A549 (cell line): ENCODE measurements around the gene MADCAM1.

Source experiments
- CHD2 ChIP-seq: fragments of 150-350 bp; IDR thresholded peaks from 2 replicates; pipeline ENCODE4 v1.6.1; 2014; ENCODE audit warnings: low read length; ENCODE audit not compliant: partially characterized antibody
- EHMT2 ChIP-seq: fragments of 200-600 bp; sonication (generic); IDR thresholded peaks from 2 replicates; pipeline ENCODE4 v1.6.1; 2016; ENCODE audit warnings: antibody characterized with exemption, low read depth, mild to moderate bottlenecking, moderate library complexity
- FOSL2 ChIP-seq, 2 experiments: fragments of 450-650 bp in 1 of 2; fragments of >200 bp in 1 of 2; sonication (Bioruptor Twin) in 1 of 2; formaldehyde crosslinking; IDR thresholded peaks; 2 replicates each; pipeline versions ENCODE4 v1.5.0 to v1.6.1; 2016 to 2020; ENCODE audit warnings: mild to moderate bottlenecking in 1 of 2, moderate library complexity in 1 of 2
- NPAS2 ChIP-seq: fragments of 250-450 bp; sonication (Bioruptor Pico); IDR thresholded peaks from 2 replicates; pipeline ENCODE4 v1.8.0; 2022; ENCODE audit warnings: mild to moderate bottlenecking, moderate library complexity, borderline replicate concordance
- POLR2A ChIP-seq: IDR thresholded peaks from 2 replicates; pipeline ENCODE4 v1.6.1; 2012; ENCODE audit warnings: mild to moderate bottlenecking, low read length
- RFX5 ChIP-seq: fragments of 450-650 bp; IDR thresholded peaks from 2 replicates; pipeline ENCODE4 v1.7.1; 2014; ENCODE audit warnings: antibody characterized with exemption, mild to moderate bottlenecking, moderate library complexity
- SMC3 ChIP-seq: fragments of >200 bp; sonication (Bioruptor Twin); formaldehyde crosslinking; IDR thresholded peaks from 3 replicates; pipeline ENCODE4 v1.6.1; 2018; ENCODE audit warnings: inconsistent platforms
- TF ChIP-seq, protein P1 (sequence below): fragments of >200 bp; sonication (Bioruptor Twin); formaldehyde crosslinking; IDR thresholded peaks from 3 replicates; pipeline ENCODE4 v1.5.1; 2016
- TF ChIP-seq, protein P2 (sequence below): fragments of 200-600 bp; sonication (generic); IDR thresholded peaks from 2 replicates; pipeline ENCODE4 v1.6.1; 2016; ENCODE audit warnings: antibody characterized with exemption, mild to moderate bottlenecking, moderate library complexity
- TF ChIP-seq, protein P3 (sequence below): IDR thresholded peaks from 2 replicates; pipeline ENCODE4 v1.6.1; 2012
- TF ChIP-seq, protein P4 (sequence below): fragments of 450-650 bp; IDR thresholded peaks from 2 replicates; pipeline ENCODE4 v1.6.1; 2014; ENCODE audit warnings: antibody characterized with exemption

DNA sequence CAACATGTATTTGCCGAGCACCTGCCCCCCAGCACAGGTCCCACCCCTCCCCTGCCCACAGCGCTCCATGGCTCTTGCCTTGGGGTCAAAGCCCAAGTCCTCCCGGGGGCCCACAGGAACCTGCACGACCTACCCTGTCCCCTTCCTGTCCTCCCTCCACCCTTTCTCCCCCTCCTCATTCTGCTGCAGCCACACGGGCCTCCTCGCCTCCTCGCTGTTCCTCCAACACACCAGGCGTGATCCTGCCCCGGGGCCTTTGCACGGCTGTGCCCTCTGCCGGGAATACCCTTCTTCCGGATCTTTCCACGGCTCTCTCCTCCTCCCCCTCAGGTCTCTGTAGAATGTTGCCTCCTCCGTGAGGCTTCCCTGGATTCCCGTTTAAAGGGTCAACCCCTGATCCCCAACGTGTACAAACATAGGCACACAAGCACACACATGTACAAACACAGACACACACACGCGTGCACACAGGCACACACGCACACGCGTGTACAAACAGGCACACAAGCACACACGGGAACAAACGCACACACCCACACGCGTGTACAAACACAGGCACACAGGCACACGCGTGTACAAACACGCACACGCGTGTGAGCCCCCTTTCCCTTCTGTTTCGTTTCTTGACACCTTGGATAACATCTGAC, 2.8 kb downstream of the MADCAM1 start:
- TF ChIP-seq, protein P1, sequence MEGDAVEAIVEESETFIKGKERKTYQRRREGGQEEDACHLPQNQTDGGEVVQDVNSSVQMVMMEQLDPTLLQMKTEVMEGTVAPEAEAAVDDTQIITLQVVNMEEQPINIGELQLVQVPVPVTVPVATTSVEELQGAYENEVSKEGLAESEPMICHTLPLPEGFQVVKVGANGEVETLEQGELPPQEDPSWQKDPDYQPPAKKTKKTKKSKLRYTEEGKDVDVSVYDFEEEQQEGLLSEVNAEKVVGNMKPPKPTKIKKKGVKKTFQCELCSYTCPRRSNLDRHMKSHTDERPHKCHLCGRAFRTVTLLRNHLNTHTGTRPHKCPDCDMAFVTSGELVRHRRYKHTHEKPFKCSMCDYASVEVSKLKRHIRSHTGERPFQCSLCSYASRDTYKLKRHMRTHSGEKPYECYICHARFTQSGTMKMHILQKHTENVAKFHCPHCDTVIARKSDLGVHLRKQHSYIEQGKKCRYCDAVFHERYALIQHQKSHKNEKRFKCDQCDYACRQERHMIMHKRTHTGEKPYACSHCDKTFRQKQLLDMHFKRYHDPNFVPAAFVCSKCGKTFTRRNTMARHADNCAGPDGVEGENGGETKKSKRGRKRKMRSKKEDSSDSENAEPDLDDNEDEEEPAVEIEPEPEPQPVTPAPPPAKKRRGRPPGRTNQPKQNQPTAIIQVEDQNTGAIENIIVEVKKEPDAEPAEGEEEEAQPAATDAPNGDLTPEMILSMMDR, result no peak
- TF ChIP-seq NPAS2 (CRISPR knock-in tag) (no peak), SMC3 (no peak), EHMT2 (no peak), RFX5 (no peak), FOSL2 (IDR thresholded peaks at IDR 0.05) (no peak), FOSL2 (CRISPR knock-in tag; IDR thresholded peaks at IDR 0.05) (no peak), POLR2A (no peak), CHD2 (no peak)
- TF ChIP-seq, protein P2, sequence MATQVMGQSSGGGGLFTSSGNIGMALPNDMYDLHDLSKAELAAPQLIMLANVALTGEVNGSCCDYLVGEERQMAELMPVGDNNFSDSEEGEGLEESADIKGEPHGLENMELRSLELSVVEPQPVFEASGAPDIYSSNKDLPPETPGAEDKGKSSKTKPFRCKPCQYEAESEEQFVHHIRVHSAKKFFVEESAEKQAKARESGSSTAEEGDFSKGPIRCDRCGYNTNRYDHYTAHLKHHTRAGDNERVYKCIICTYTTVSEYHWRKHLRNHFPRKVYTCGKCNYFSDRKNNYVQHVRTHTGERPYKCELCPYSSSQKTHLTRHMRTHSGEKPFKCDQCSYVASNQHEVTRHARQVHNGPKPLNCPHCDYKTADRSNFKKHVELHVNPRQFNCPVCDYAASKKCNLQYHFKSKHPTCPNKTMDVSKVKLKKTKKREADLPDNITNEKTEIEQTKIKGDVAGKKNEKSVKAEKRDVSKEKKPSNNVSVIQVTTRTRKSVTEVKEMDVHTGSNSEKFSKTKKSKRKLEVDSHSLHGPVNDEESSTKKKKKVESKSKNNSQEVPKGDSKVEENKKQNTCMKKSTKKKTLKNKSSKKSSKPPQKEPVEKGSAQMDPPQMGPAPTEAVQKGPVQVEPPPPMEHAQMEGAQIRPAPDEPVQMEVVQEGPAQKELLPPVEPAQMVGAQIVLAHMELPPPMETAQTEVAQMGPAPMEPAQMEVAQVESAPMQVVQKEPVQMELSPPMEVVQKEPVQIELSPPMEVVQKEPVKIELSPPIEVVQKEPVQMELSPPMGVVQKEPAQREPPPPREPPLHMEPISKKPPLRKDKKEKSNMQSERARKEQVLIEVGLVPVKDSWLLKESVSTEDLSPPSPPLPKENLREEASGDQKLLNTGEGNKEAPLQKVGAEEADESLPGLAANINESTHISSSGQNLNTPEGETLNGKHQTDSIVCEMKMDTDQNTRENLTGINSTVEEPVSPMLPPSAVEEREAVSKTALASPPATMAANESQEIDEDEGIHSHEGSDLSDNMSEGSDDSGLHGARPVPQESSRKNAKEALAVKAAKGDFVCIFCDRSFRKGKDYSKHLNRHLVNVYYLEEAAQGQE, result no peak
- TF ChIP-seq, protein P3, sequence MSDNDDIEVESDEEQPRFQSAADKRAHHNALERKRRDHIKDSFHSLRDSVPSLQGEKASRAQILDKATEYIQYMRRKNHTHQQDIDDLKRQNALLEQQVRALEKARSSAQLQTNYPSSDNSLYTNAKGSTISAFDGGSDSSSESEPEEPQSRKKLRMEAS, result no peak
- TF ChIP-seq, protein P4, sequence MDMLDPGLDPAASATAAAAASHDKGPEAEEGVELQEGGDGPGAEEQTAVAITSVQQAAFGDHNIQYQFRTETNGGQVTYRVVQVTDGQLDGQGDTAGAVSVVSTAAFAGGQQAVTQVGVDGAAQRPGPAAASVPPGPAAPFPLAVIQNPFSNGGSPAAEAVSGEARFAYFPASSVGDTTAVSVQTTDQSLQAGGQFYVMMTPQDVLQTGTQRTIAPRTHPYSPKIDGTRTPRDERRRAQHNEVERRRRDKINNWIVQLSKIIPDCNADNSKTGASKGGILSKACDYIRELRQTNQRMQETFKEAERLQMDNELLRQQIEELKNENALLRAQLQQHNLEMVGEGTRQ, result no peak
